Measurements from ENCODE around the gene ARNT2.
"Not testable (repeated sequence)": the region's sequence is repeated elsewhere in the genome, so short reads cannot be mapped to it uniquely, and the experiment has no call there.

ARNT2 gene

DNA sequence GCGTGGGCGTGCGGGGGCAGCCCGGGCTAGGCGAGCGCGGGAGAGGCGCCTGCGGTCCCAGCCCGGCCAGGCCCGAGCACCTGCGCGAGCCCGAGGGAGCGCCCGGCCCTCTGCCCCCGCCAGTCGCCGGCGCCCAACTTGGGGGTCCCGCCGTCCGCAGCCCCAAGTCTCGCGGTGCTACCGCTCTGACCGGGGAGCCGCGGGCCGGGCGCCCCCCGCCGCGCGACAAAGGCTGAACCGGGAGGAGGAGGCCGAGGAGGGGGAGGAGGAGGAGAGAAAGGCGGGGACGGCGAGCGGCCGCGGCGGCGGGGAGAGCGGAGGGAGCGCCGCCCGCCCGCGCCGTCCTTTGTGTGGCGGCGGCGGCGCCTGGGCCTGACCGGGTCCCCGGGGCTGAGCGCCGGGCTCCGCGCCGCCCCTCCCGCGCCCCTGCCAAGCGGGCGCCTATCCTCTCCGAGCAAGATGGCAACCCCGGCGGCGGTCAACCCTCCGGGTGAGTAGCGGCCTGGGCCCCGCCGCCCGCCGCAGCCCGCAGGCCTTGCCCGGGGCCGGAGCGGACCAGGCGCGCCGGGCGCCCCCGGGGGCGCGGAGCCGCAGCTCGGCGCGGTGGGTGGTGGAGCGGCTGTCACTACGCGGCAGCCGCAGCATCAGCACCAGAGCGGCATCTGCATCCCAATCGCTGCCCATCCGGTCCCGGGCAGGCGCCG is at the start of gene ARNT2:
TSS of gene ARNT2 (plus strand) at position 326 of the 704 bp plus-strand sequence. CDS start at position 460, 134 bp downstream.
- DNase-seq (ENCODE audit: low read depth, low spot score), result peak; percentile 84

DNA sequence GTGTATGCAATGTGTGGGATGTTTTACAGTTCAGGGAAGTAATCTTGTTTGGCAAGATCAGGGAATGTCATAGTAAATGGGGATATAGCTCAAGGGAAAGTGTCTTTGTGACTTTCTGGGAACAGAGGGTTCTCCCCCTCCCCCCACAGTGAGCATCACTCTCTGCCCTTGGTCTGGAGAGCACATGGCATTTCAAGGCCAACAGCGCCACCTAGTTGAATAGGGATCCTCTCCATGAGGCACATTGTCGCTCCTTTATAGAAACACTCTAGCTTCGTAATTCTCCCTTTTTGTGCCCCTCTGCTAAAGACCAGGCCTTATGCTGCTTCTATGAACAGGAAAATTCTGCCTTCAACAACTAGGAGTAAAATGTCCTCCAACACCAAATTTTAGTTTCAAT is 37.1 kb upstream of the ARNT2 start:
- no peak for DNase-seq (ENCODE audit: low read depth, low spot score)

GRCh38 chr15:80367661-80368060 is 36.5 kb upstream of the ARNT2 start:
- peak; percentile 5 for DNase-seq (ENCODE audit: low read depth, low spot score)

DNA sequence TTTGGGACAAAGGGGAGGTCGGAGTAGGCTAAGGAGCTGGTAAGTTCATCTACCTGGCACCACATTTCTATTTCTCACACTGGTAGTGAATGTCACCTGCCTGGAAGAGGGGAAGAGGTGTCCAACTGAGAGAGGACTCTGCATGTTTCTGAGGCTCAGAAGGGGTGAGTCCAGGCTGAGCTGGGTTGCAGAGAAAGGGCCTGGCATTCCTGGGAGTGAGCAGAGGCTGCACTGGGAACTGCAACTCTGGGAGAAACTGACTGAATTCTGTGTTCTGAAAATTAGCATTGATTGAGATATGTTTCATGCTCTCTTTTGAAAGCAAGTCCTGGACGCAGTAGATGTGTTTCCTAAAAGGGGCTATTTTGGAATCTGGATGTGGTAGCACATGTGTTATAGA is 32.3 kb upstream of the ARNT2 start:
- no peak for DNase-seq (ENCODE audit: low read depth, low spot score)

GRCh38 chr15:80374441-80374840 is 29.7 kb upstream of the ARNT2 start:
- no peak for DNase-seq (ENCODE audit: low read depth, low spot score)

DNA sequence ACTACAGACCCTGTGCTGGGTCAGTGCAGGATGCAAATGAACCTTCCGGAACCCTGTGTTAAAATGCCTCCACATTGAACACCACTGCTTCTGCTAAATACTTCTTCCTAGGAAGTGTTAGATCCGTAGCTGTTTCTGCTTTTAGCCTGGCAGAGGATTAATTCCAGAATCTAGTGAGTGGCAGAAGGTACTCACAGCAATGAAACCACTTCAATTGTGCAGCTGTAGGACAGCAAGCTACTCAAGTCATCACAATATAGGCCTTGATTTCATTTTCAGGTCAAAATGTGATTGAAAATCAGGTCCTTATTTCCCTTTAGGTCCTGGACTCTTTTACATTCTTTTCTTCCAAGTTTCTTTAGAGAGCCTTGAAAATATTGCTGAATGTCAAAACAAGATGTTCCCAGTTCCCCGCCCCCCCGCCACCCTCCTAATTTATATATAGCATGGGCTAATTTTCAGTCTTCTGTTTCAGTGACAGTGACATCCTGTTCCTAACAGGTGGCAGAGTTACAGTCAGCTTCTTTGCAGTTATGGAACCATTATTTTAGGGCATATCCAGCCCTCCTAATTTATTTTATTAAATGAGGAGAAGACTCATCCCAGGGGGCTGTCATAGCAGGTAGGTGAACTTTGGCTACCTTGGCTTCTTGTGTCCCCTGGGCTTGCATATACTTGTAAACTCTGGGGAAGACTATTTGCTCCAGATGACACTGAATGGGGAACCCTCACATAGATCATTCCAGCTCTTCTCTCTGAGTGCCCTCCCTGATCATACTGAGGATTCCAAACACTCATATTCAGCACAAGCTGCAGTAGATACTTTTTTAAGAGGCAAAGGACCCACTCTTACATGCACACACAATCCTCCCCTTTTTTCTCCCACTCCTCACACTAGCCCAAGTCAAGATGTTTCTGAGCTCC is 28.0 kb upstream of the ARNT2 start:
- DNase-seq (ENCODE audit: low read depth, low spot score), result no peak

GRCh38 chr15:80379693-80380092 is 24.5 kb upstream of the ARNT2 start:
- DNase-seq (ENCODE audit: low read depth, low spot score), result peak; percentile 82

DNA sequence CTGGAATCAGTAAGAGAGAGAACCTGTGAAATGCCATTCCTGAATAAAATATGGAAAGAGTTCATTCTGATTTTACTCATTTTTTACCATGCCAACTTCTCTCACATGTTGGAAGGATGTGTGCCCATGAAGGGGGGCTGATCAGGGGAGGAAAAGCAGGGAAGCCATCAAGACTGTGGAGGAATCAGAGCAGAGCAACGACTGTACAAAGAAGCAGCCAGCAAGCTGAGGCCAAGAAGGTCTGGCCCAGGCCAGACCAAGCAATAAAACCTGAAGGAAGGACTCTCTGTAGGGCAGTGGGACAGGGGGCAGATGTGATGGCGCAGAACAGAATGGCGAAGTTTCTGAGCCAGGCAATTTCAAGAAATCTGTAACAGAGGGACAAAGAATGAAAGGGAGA is 24.0 kb upstream of the ARNT2 start:
- no peak for DNase-seq (ENCODE audit: low read depth, low spot score)

DNA sequence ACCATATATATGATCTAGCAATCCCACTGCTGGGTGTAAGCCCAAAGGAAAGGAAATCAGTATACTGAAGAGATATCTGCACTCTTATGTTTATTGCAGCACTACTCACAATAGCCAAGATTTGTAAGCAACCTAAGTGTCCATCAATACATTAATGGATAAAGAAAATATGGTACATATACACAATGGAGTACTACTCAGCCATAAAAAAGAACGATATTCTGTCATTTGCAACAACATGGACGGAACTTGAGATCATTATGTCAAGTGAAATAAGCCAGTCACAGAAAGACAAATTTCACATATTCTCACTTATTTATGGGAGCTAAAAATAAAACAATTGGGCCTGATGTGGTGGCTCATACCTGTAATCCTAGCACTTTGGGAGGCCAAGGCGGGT is 21.9 kb upstream of the ARNT2 start:
- no peak for DNase-seq (ENCODE audit: low read depth, low spot score)

GRCh38 chr15:80384432-80384831 is 19.8 kb upstream of the ARNT2 start:
- no peak for DNase-seq (ENCODE audit: low read depth, low spot score)

- peak; percentile 23 for DNase-seq (ENCODE audit: low read depth, low spot score)
Observed at GRCh38 chr15:80386151-80386550, 18.0 kb upstream of the ARNT2 start.

GRCh38 chr15:80388326-80388725 is 15.9 kb upstream of the ARNT2 start:
- DNase-seq (ENCODE audit: low read depth, low spot score), result no peak

- no peak for DNase-seq (ENCODE audit: low read depth, low spot score)
Observed at GRCh38 chr15:80389370-80389769, 14.8 kb upstream of the ARNT2 start.

DNA sequence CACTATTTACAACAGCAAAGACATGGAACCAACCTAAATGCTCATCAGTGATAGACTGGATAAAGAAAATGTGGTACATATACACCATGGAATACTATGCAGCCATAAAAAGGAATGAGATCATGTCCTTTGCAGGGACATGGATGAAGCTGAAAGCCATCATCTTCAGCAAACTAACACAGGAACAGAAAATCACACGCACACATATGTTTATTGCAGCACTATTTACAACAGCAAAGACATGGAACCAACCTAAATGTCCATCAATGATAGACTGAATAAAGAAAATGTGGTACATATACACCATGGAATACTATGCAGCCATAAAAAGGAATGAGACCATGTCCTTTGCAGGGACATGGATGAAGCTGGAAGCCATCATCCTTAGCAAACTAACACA is 13.2 kb upstream of the ARNT2 start:
- not testable (repeated sequence) for DNase-seq (ENCODE audit: low read depth, low spot score)

DNA sequence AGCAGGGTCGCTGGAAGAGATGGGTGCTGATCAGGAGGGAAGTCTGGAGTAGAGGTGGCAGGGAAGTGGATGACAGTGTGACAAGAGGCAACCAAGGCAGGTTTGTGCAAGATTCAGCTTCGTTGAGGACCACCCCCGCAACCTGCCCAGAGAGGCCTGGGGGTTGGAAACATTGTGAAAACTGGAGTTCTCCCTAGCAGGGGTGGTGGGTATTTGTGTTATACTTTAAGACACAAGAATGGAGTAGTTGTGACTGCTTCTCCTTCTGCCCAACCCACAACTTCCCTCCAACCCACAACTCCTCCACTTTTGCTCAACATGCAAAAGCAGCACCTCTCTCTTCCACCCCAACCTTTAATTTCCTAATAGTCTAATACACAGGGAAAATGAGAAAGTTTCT is 8.6 kb upstream of the ARNT2 start:
- DNase-seq (ENCODE audit: low read depth, low spot score), result no peak

GRCh38 chr15:80396096-80396495 is 8.1 kb upstream of the ARNT2 start:
- DNase-seq (ENCODE audit: low read depth, low spot score), result no peak

DNA sequence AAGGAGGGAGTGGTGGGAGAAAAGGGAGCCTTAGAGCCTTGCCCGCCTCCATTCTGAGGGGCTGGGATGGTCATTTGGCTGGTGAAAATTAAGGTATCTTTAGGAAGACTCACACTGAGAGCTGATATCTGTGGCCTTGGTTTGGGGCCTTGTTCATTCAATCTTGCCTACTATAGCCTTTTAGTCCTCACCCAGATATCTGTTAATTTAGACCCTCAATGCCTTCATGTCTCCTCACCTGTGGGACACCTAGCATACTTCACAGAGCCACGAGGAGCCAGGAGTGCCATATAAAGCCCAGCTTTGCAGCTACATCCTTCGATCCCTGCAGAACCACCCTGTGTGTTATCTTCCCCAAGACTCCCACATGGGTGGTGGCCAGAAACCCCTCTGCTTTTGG is 4.7 kb upstream of the ARNT2 start:
- DNase-seq (ENCODE audit: low read depth, low spot score), result no peak

- peak; percentile 83 for DNase-seq (ENCODE audit: low read depth, low spot score)
Observed at GRCh38 chr15:80401456-80401855, 2.7 kb upstream of the ARNT2 start.

DNA sequence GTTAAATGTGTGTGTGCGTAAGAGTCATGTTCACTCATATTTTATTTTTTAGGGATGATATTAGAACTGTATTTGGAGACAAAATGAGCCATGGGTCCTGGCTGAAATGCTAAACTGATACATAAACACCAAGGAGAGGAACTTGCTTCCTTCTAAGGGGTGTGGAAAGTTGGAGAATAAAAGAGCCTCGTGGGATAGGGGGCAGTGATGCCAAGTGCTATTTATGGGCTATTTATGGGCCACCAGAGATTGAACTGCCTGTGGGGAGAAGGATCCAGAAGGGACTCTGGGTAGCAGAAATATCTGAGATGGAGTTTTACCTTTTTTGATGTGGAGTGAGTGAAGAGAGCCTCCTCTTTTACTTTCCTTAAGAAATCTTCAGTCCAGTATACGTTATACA is 1.8 kb upstream of the ARNT2 start:
- no peak for DNase-seq (ENCODE audit: low read depth, low spot score)

DNA sequence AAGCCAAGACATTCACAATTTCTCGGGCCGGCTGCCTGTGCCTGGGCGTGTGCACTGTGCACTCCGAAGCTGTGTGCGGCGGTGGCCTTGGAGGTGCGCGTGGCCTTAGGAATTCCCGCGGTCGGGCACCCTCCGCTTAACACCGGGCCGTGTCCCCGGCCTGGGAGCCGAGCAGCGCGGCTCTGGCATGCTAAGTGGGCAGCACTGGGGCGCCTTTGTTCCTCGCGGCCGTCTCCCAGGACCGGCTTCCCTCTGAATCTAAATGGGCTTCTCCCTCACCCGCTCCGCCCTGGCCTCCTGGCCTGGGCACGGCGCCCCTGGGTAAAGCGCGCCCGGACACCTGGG is 498 bp upstream of the ARNT2 start:
- peak; percentile 70 for DNase-seq (ENCODE audit: low read depth, low spot score)

DNA sequence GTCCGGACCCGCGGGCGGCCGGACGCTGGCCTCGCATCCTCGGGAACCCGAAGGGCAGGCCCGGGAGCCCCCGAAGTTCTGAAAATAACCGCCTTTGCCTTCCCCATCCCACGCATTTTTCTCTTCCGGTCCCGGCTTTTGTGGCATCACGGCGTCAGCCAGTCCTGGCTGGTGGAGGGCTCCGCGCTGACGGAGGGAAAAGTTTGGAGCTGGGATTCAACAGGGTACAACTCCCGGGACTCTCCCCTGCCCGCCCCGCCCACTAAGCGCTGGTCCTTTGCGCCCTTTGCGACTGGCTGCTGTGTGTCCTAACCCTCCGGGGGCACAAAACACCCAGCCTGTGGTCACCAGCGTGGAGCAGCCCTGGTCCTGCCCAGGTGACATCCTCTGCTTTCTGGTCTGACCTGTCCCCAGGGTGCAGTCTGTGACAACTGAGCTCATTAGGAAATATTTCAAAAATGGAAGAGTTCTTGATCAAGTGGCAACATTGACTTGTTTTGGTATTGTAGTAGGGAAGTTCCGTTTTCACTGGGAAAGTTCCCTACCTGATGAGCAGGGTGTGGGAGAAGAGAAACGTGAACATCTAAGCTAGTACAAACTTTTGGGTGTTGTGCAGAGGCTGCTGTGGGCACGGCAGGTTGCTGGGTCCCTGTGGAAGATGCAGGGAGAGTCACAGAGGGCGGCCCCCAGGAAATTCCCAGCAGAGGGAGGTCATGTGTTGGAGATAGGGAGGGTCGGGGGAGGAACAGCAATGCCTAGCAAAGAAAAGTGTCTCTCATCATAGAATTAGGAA is 775 bp downstream of the ARNT2 start:
- peak; percentile 67 for DNase-seq (ENCODE audit: low read depth, low spot score)

GRCh38 chr15:80405554-80405850 is 1.3 kb downstream of the ARNT2 start:
- peak; percentile 4 for DNase-seq (ENCODE audit: low read depth, low spot score)
